Chondrocyte (in vitro differentiated cells): Measurements from ENCODE around the gene MARCKS. TPM values are rescaled to one million over a fixed set of nuclear protein-coding genes. Genes with fewer than 3 reads are reported as not detected.
A peak's percentile ranks its signal among the peaks of the same experiment; 100 is the strongest.

Source experiments
- DNase-seq: peaks from one replicate; pipeline ENCODE4 v3.0.0; 2021; ENCODE audit warnings: mixed read lengths, low spot score
- H3K27ac Mint-ChIP-seq: one replicate; pipeline ENCODE4 v1.8.0; 2021; ENCODE audit warnings: mild to moderate bottlenecking, moderate library complexity, mixed read lengths; ENCODE audit not compliant: unreplicated experiment
- H3K27me3 Mint-ChIP-seq: 2 replicates; pipeline ENCODE4 v1.8.0; 2021; ENCODE audit warnings: low read depth, mixed read lengths
- H3K36me3 Mint-ChIP-seq: 2 replicates; pipeline ENCODE4 v1.8.0; 2021; ENCODE audit warnings: low read depth, mixed read lengths
- H3K4me1 Mint-ChIP-seq: 2 replicates; pipeline ENCODE4 v1.8.0; 2021; ENCODE audit warnings: low read depth, mild to moderate bottlenecking, mixed read lengths
- H3K4me3 Mint-ChIP-seq: one replicate; pipeline ENCODE4 v1.8.0; 2021; ENCODE audit warnings: mild to moderate bottlenecking, moderate library complexity, mixed read lengths; ENCODE audit not compliant: unreplicated experiment
- H3K9me3 Mint-ChIP-seq: 2 replicates; pipeline ENCODE4 v1.8.0; 2021; ENCODE audit warnings: low read depth, mixed read lengths
- CTCF ChIP-seq: fragments of 200-600 bp; sonication (generic); IDR thresholded peaks from 2 replicates; pipeline ENCODE4 v1.5.0; 2021; ENCODE audit warnings: antibody characterized with exemption, mild to moderate bottlenecking, moderate library complexity
- total RNA-seq: library from RNA; stranded (reverse); gene quantifications from 3 replicates; pipeline ENCODE4 v1.2.1, GENCODE V29; 2021

MARCKS gene
- total RNA-seq, 1 donor from 2014 or later: 257 TPM

DNA sequence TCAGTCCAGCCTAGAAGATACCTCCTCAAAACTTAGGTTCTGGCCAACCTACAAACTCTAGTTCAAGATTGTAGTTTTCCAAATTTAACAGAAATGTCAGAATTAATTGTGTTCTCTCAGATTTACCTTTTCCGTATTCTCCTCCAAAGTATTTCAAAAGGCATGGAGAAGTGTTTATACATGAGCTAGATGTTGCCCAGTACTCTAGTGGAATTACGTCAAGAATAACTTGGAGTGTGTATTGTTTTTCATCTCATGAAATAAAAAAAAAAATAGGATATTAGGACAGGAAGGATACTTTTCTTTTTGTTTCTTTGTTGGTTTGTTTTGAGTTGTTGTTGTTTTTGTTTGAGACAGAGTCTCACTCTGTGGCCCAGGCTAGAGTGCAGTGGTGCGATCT lies 32.3 kb upstream of the MARCKS start:
- no peak for TF ChIP-seq CTCF
- Mint-ChIP-seq H3K9me3 (no peaks in the 10 kb centered on the region), H3K36me3 (peaks cover 1% of the 10 kb centered on the region), H3K4me3 (no peak overlapping the region), H3K27me3 (no peaks in the 10 kb centered on the region), H3K27ac (no peak overlapping the region), H3K4me1 (peaks cover 26% of the 10 kb centered on the region)
- no peak for DNase-seq

DNA sequence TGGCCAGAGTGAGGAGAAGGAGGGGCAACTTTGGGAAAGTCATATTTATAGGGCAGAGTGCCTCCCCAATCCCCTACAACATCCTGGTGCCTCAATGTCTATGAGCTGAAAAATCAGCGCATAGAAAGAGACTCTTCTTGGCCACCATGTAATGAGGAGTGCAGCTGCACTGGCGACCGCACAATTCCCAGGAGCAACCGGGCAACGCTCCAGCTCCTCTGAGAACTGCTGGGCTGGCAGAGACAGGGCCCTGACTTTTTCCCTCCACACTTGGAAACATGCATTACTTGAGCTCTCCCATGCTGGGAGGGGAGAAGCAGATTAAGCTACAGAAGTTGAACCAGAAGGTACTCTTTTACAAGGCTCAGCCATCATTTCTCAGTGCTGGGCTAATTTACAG lies 31.4 kb upstream of the MARCKS start:
- Mint-ChIP-seq H3K27me3 (no peaks in the 10 kb centered on the region), H3K4me1 (peaks cover 30% of the 10 kb centered on the region), H3K9me3 (no peaks in the 10 kb centered on the region), H3K4me3 (no peak overlapping the region), H3K36me3 (peaks cover 1% of the 10 kb centered on the region), H3K27ac (peak overlapping the region; percentile 67)
- no peak for TF ChIP-seq CTCF
- DNase-seq: no peak

DNA sequence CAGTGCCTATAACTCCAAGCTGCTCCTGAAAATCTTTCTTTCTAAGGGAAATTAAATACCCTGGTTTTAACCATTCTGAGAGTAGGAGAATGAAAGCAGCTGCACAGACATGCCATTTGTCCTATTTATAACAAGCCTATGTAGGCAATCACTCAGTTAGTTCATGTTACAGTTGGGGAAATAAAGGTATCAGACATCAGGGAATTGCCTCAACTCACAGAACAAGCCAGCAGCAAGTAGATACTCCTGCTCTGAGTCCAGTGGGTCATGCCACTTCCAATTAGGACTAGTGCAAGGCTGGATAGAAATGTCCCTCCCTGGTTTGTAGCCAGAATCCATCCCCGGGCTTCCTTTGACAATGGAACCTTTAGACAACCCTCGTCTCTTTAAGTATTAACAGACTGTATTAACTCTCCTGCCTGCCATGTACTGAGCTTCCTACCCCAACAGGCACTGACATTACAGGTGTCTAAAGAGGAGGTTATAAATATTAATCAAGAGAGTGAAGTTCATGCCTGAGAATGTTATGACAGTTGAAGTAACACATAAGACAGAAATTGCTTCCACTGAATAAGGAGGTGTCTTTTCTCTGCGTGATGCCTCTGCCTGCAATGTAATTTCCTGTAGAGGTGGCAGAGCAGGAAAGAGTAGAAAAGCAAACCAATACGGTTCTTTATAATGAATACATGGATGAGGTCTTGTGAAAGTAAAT lies 28.0 kb upstream of the MARCKS start:
- no peaks in the 10 kb centered on the region for H3K36me3 Mint-ChIP-seq
- no peaks in the 10 kb centered on the region for H3K27me3 Mint-ChIP-seq
- H3K27ac Mint-ChIP-seq: no peak overlapping the region
- H3K9me3 Mint-ChIP-seq: peaks cover 4% of the 10 kb centered on the region
- TF ChIP-seq CTCF: no peak
- H3K4me3 Mint-ChIP-seq: no peak overlapping the region
- DNase-seq: no peak
- H3K4me1 Mint-ChIP-seq: peaks cover 28% of the 10 kb centered on the region

DNA sequence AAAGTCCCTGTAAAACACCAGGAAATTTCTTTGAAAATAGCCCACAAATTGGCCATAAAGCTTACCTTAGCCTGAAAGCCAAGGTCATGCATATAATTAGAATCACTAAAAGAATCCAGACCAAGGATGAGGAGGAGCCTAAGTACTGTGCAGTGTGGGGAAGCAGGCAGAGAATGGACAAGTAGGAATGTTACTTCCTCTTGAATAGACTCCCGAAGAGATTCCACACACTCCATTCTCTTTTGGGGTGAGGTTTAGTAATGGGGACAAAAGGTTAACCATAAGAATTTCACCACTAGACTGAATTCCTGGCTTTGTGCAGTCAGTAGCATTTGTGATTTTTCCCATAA lies 27.5 kb upstream of the MARCKS start:
- H3K9me3 Mint-ChIP-seq: peaks cover 4% of the 10 kb centered on the region
- H3K27me3 Mint-ChIP-seq: no peaks in the 10 kb centered on the region
- H3K4me3 Mint-ChIP-seq: no peak overlapping the region
- no peak overlapping the region for H3K27ac Mint-ChIP-seq
- DNase-seq: no peak
- peaks cover 23% of the 10 kb centered on the region for H3K4me1 Mint-ChIP-seq
- TF ChIP-seq CTCF: no peak
- no peaks in the 10 kb centered on the region for H3K36me3 Mint-ChIP-seq

DNA sequence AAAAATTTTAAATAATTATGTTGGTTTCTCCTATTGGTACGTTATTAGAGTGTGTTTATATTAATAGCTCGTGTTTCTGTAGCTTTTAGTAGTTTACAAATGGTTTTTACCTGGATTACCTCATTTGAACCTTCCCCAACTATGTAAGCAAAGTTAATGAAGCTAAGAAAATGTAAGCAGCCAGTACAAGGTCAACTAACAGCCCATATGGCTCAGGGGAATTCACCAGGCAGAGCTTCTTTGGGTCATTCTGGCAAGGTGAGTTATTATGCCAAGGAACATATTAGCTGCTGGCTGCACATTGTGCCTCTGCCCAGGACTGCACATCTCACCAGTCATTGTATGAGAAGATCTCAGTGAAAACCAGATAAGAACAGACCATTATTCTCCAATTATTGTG lies 27.0 kb upstream of the MARCKS start:
- peaks cover 23% of the 10 kb centered on the region for H3K4me1 Mint-ChIP-seq
- H3K36me3 Mint-ChIP-seq: no peaks in the 10 kb centered on the region
- H3K9me3 Mint-ChIP-seq: peaks cover 4% of the 10 kb centered on the region
- DNase-seq: no peak
- no peak overlapping the region for H3K4me3 Mint-ChIP-seq
- H3K27me3 Mint-ChIP-seq: no peaks in the 10 kb centered on the region
- no peak for TF ChIP-seq CTCF
- no peak overlapping the region for H3K27ac Mint-ChIP-seq
